Measurements from ENCODE around the gene PNMA8A.
"Not testable (repeated sequence)": the region's sequence is repeated elsewhere in the genome, so short reads cannot be mapped to it uniquely, and the experiment has no call there.

Gene PNMA8A

GRCh38 chr19:46463516-46463915, 7.8 kb downstream of the PNMA8A start:
- no peak for DNase-seq

GRCh38 chr19:46461537-46461936, 9.8 kb downstream of the PNMA8A start:
- DNase-seq: no peak

GRCh38 chr19:46460981-46461380, 10.4 kb downstream of the PNMA8A start:
- no peak for DNase-seq

- DNase-seq: no peak
Measured at GRCh38 chr19:46460055-46460454, 11.3 kb downstream of the PNMA8A start.

GRCh38 chr19:46456930-46457329, 14.4 kb downstream of the PNMA8A start:
- DNase-seq: no peak

GRCh38 chr19:46454244-46454643, 17.1 kb downstream of the PNMA8A start:
- DNase-seq: no peak

GRCh38 chr19:46453661-46454060, 17.7 kb downstream of the PNMA8A start:
- no peak for DNase-seq

- DNase-seq: no peak
Measured at GRCh38 chr19:46452186-46452585, 19.2 kb downstream of the PNMA8A start.

GRCh38 chr19:46451352-46451751, 20.0 kb downstream of the PNMA8A start:
- no peak for DNase-seq

- DNase-seq: no peak
Measured at GRCh38 chr19:46450737-46451136, 20.6 kb downstream of the PNMA8A start.

- no peak for DNase-seq
Measured at GRCh38 chr19:46449228-46449627, 22.1 kb downstream of the PNMA8A start.

GRCh38 chr19:46448601-46449000, 22.8 kb downstream of the PNMA8A start:
- DNase-seq: no peak

- no peak for DNase-seq
Measured at GRCh38 chr19:46447824-46448223, 23.5 kb downstream of the PNMA8A start.

GRCh38 chr19:46447006-46447405, 24.4 kb downstream of the PNMA8A start:
- no peak for DNase-seq

- no peak for DNase-seq
Measured at GRCh38 chr19:46446021-46446420, 25.3 kb downstream of the PNMA8A start.

- no peak for DNase-seq
Measured at GRCh38 chr19:46442808-46443450, 28.4 kb downstream of the PNMA8A start.

GRCh38 chr19:46441866-46442265, 29.5 kb downstream of the PNMA8A start:
- no peak for DNase-seq

GRCh38 chr19:46435689-46436088, 35.7 kb downstream of the PNMA8A start:
- DNase-seq: not testable (repeated sequence)

- no peak for DNase-seq
Measured at GRCh38 chr19:46435009-46435408, 36.4 kb downstream of the PNMA8A start.

GRCh38 chr19:46433470-46433869, 37.9 kb downstream of the PNMA8A start:
- not testable (repeated sequence) for DNase-seq

GRCh38 chr19:46431824-46432223, 39.5 kb downstream of the PNMA8A start:
- no peak for DNase-seq

GRCh38 chr19:46429999-46430398, 41.4 kb downstream of the PNMA8A start:
- no peak for DNase-seq

GRCh38 chr19:46428239-46429135, 42.9 kb downstream of the PNMA8A start, which contains the start of gene PNMA8C:
Gene PNMA8C (minus strand): TSS chr19:46428936. CDS start chr19:46428359, 577 bp downstream.
- peak; percentile 60 to 69 for DNase-seq

GRCh38 chr19:46427518-46428045, 43.8 kb downstream of the PNMA8A start:
- DNase-seq: no peak

Measured in CD4-positive, alpha-beta T cell treated with Interferon alpha-2 for 1 hour (primary cell).